HUES6 (cell line): Measurements from ENCODE around the gene CAMK2A.

ENCODE experiments used
- H3K27ac ChIP-seq: 2 replicates; pipeline ENCODE4 v1.7.0; 2013; ENCODE audit warnings: low read depth, mild to moderate bottlenecking, low read length, inconsistent platforms
- H3K27me3 ChIP-seq: 2 replicates; pipeline ENCODE4 v1.6.1; 2013; ENCODE audit warnings: low read length; ENCODE audit not compliant: control insufficient read depth, insufficient read depth
- H3K36me3 ChIP-seq: 2 replicates; pipeline ENCODE4 v1.6.1; 2013; ENCODE audit warnings: low read length; ENCODE audit not compliant: control insufficient read depth, insufficient read depth
- H3K4me1 ChIP-seq: 2 replicates; pipeline ENCODE4 v1.6.1; 2013; ENCODE audit warnings: low read length; ENCODE audit not compliant: control insufficient read depth, insufficient read depth
- H3K4me3 ChIP-seq: 2 replicates; pipeline ENCODE4 v1.5.1; 2013; ENCODE audit warnings: low read depth, low read length
- H3K9ac ChIP-seq: one replicate; pipeline ENCODE4 v1.6.1; 2013; ENCODE audit warnings: mild to moderate bottlenecking, low read length
- H3K9me3 ChIP-seq: 2 replicates; pipeline ENCODE4 v1.6.1; 2013; ENCODE audit warnings: low read depth, low read length; ENCODE audit not compliant: control insufficient read depth, insufficient read depth

CAMK2A gene

GRCh38 chr5:150206779-150207115 lies 82.8 kb downstream of the CAMK2A start:
- Histone ChIP-seq H3K4me1 (peaks cover 35% of the 10 kb centered on the region), H3K36me3 (no peaks in the 10 kb centered on the region), H3K9ac (no peak overlapping the region), H3K27ac (no peak overlapping the region), H3K9me3 (no peaks in the 10 kb centered on the region), H3K27me3 (0 out of 2 replicates have a peak, but pooled peaks cover 2% of the 10 kb centered on the region), H3K4me3 (no peak overlapping the region)

- no peak overlapping the region for H3K27ac ChIP-seq
- peaks cover 29% of the 10 kb centered on the region for H3K4me1 ChIP-seq
- no peaks in the 10 kb centered on the region for H3K36me3 ChIP-seq
- no peak overlapping the region for H3K9ac ChIP-seq
- no peaks in the 10 kb centered on the region for H3K9me3 ChIP-seq
- 0 out of 2 replicates have a peak, but pooled peaks cover 2% of the 10 kb centered on the region for H3K27me3 ChIP-seq
- H3K4me3 ChIP-seq = no peak overlapping the region
These were observed 83.3 kb downstream of the CAMK2A start for GRCh38 chr5:150206098-150206778.

- Histone ChIP-seq H3K4me3 (no peak overlapping the region), H3K9ac (no peak overlapping the region), H3K27ac (no peak overlapping the region), H3K9me3 (no peaks in the 10 kb centered on the region), H3K36me3 (no peaks in the 10 kb centered on the region), H3K4me1 (peaks cover 18% of the 10 kb centered on the region), H3K27me3 (peaks cover 9% of the 10 kb centered on the region; the same call in 1 of the 2 replicates)
These were observed 85.0 kb downstream of the CAMK2A start for GRCh38 chr5:150204590-150204960.

- Histone ChIP-seq H3K27me3 (peaks cover 15% of the 10 kb centered on the region), H3K9me3 (no peaks in the 10 kb centered on the region), H3K36me3 (no peaks in the 10 kb centered on the region), H3K4me3 (no peak overlapping the region), H3K27ac (no peak overlapping the region), H3K4me1 (peaks cover 13% of the 10 kb centered on the region), H3K9ac (no peak overlapping the region)
These were observed 85.6 kb downstream of the CAMK2A start for GRCh38 chr5:150203832-150204589.

GRCh38 chr5:150202501-150202900 lies 87.1 kb downstream of the CAMK2A start:
- Histone ChIP-seq H3K4me1 (peaks cover 7% of the 10 kb centered on the region; the same call in 1 of the 2 replicates), H3K27me3 (peaks cover 21% of the 10 kb centered on the region), H3K27ac (no peak overlapping the region), H3K4me3 (no peak overlapping the region), H3K36me3 (no peaks in the 10 kb centered on the region), H3K9me3 (no peaks in the 10 kb centered on the region), H3K9ac (no peak overlapping the region)

GRCh38 chr5:150197476-150197875 lies 92.1 kb downstream of the CAMK2A start:
- Histone ChIP-seq H3K36me3 (no peaks in the 10 kb centered on the region), H3K27me3 (peaks cover 30% of the 10 kb centered on the region), H3K9ac (no peak overlapping the region), H3K4me1 (no peaks in the 10 kb centered on the region; the same call in 1 of the 2 replicates), H3K4me3 (no peak overlapping the region), H3K27ac (no peak overlapping the region), H3K9me3 (no peaks in the 10 kb centered on the region)

GRCh38 chr5:150196986-150197385 lies 92.6 kb downstream of the CAMK2A start:
- no peaks in the 10 kb centered on the region for H3K36me3 ChIP-seq
- no peak overlapping the region for H3K9ac ChIP-seq
- H3K4me1 ChIP-seq = no peaks in the 10 kb centered on the region; the same call in 1 of the 2 replicates
- no peaks in the 10 kb centered on the region for H3K9me3 ChIP-seq
- H3K4me3 ChIP-seq = no peak overlapping the region
- H3K27me3 ChIP-seq = peaks cover 34% of the 10 kb centered on the region
- H3K27ac ChIP-seq = no peak overlapping the region

GRCh38 chr5:150196514-150196913 lies 93.1 kb downstream of the CAMK2A start:
- peaks cover 38% of the 10 kb centered on the region for H3K27me3 ChIP-seq
- H3K9ac ChIP-seq = no peak overlapping the region
- no peaks in the 10 kb centered on the region; the same call in 1 of the 2 replicates for H3K4me1 ChIP-seq
- H3K36me3 ChIP-seq = no peaks in the 10 kb centered on the region
- H3K4me3 ChIP-seq = no peak overlapping the region
- H3K27ac ChIP-seq = no peak overlapping the region
- H3K9me3 ChIP-seq = no peaks in the 10 kb centered on the region

GRCh38 chr5:150195736-150196485 lies 93.7 kb downstream of the CAMK2A start:
- Histone ChIP-seq H3K4me3 (no peak overlapping the region), H3K9me3 (no peaks in the 10 kb centered on the region), H3K4me1 (peaks cover 3% of the 10 kb centered on the region), H3K36me3 (no peaks in the 10 kb centered on the region), H3K9ac (no peak overlapping the region), H3K27me3 (peaks cover 42% of the 10 kb centered on the region), H3K27ac (no peak overlapping the region)

GRCh38 chr5:150192462-150192861 lies 97.1 kb downstream of the CAMK2A start:
- Histone ChIP-seq H3K4me1 (peaks cover 14% of the 10 kb centered on the region), H3K9ac (no peak overlapping the region), H3K27ac (no peak overlapping the region), H3K36me3 (no peaks in the 10 kb centered on the region), H3K27me3 (peaks cover 59% of the 10 kb centered on the region), H3K9me3 (no peaks in the 10 kb centered on the region), H3K4me3 (no peak overlapping the region)

- H3K27me3 ChIP-seq = peaks cover 73% of the 10 kb centered on the region
- 0 out of 2 replicates have a peak overlapping the region, but pooled peaks have one; percentile 59 for H3K4me3 ChIP-seq
- H3K4me1 ChIP-seq = peaks cover 23% of the 10 kb centered on the region
- no peak overlapping the region for H3K27ac ChIP-seq
- no peaks in the 10 kb centered on the region for H3K9me3 ChIP-seq
- H3K36me3 ChIP-seq = no peaks in the 10 kb centered on the region
- H3K9ac ChIP-seq = no peak overlapping the region
These were observed 98.6 kb downstream of the CAMK2A start for GRCh38 chr5:150190987-150191386.
